Medulla oblongata (tissue), 1 donor: ENCODE data around the gene HECTD2.
"Not testable (repeated sequence)": the region's sequence is repeated elsewhere in the genome, so short reads cannot be mapped to it uniquely, and the experiment has no call there.

ENCODE experiments used
- DNase-seq: peaks from one replicate; pipeline ENCODE4 v3.0.0-alpha.2; 2015; ENCODE audit errors: extremely low spot score

HECTD2 gene

DNA sequence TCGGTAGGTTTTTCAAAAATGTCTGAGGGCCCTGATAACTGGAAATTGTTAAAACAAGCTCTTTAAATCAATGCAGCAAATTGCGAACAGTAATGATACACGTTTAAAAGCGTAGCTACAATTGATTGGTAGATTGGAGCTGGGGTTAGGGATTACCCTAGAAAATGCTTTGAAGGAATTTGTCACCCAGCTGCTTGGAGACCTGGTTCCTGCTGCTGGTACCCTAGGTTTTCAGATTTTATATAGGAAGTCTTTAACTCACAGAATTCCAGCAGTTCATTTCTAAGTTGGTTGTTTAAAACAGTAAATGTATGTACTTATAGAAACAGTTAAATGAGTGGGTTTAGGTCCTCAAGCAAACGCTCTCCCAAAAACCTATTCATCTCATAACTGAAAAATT lies 1.5 kb downstream of the HECTD2 start:
- DNase-seq, result no peak

GRCh38 chr10:91412354-91413087 lies 2.4 kb downstream of the HECTD2 start:
- DNase-seq, result no peak

- no peak for DNase-seq
Observed at GRCh38 chr10:91415816-91416215, 5.7 kb downstream of the HECTD2 start.

- DNase-seq, result no peak
Observed at GRCh38 chr10:91416339-91416855, 6.3 kb downstream of the HECTD2 start.

- DNase-seq, result peak; percentile 53
Observed at GRCh38 chr10:91418416-91418815, 8.3 kb downstream of the HECTD2 start.

GRCh38 chr10:91420868-91421267 lies 10.7 kb downstream of the HECTD2 start:
- no peak for DNase-seq

GRCh38 chr10:91422915-91423314 lies 12.8 kb downstream of the HECTD2 start:
- DNase-seq, result no peak

DNA sequence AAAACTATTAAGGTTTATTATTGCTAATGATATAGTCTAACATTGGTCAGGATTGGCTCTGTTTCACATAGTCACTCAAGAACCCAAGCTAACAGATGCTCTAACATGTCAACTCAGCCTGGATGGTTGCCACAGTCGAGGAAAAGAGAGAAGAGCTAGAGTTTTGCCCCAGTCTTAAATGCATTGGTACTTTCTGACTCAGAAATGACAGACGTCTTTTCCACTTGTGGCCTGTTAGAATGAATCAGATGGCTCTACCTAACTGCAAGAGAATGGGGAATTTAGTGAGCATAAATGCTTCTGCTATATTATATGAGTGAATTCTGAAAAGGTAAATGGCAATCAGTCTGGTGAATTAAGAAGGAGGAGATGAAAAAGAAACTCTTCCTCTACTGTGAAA lies 13.9 kb downstream of the HECTD2 start:
- DNase-seq, result no peak

- no peak for DNase-seq
Observed at GRCh38 chr10:91432175-91432574, 22.0 kb downstream of the HECTD2 start.

- DNase-seq, result no peak
Observed at GRCh38 chr10:91433620-91434019, 23.5 kb downstream of the HECTD2 start.

DNA sequence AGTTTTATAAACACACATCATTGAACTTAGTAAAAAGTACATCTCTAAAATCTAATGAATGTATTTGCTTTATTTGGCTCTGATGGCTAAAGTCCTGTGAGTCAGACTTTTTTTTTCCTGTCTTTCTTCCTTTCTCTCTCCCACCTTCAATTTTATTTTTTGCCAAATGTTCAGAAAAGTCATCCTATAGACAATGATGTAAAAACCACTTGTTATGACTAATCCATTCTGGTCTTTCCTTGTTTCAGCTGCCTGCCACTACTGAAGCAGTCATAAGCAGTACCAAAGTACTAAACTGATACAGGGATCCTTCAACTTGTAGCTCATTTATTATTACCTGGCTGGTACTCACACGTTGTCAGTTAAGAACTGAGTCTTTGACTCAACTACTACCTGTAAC lies 23.9 kb downstream of the HECTD2 start:
- no peak for DNase-seq

DNA sequence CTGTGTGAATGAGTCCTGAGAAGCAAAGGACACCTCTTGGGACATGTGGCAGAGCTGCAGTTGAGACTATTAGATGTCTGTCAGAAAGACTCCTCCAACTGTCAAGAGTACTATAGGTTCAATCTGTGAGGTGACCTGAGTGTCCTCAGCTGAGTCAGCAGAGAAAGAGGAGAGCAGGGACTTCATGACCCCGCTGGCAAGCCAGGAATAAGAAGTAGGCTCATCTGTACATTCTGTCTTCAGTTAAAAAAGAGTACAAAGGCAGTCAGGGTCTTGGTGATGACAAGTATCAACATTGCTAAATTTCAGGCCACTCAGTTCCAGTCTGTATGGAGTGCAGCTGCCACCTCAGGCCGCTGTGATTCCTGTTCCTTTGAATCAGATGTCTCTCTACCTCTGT lies 25.1 kb downstream of the HECTD2 start:
- no peak for DNase-seq

- not testable (repeated sequence) for DNase-seq
Observed at GRCh38 chr10:91438228-91438627, 28.1 kb downstream of the HECTD2 start.

DNA sequence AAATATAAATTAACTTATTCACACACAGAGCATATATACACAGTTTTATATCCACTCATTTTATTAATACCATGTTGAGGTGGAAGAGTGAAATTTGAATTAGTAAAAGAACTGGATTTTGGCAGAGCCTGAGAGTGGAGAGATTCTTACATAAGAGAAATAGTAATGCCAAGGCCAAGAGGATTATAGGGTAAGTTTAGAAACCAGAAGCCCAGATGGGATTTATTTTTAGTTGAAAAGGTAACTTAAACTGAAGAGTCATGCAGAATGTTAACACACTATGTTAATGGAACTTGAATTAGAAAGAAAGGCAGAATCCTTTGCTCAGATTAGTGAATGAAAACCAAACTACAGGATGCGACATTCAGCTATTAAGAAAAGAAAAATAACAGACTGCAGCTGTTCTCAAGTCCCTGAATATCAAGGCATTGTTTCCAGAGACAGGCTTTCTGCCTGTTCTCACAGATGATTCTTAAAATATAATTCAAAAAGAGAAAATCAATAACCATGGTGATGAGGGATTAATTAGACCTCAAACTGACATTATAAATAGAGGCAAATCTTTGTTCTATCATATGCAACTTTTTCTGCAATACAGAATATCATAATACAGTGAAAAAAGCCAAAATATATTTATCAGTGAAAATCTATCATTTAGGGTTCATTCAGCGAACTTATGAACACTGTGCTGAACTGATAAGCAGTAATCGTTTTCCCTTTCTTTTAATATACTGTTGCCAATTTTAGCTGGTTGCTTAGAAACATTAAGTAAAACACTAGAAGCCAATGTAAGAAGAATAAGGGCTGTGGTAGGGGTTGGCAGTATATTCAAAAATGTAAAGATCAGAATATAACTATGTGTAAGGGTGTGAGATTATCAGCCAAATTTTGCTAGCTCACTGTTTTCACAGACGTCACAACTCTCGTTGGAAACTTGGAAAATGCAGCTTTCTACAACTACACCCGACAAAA lies 34.4 kb downstream of the HECTD2 start:
- DNase-seq, result no peak

- no peak for DNase-seq
Observed at GRCh38 chr10:91452063-91452462, 41.9 kb downstream of the HECTD2 start.

DNA sequence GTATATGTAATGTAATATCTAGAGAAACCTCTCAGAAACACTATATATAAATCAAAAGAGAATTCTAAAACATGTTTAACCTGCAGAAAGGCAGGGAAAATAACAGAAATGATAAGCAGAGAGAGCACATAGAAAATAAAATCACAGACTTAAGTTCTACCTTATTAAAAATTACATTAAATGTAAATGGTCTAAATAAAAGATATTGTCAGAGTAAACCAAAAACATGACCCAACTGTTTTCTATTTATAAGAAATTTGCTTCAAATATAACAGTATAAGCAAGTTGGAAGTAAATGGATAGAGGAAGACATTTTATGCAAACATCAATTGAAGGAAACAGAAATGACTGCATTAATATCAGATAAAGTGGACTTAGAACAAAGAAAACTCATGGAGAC lies 43.4 kb downstream of the HECTD2 start:
- DNase-seq, result no peak

- not testable (repeated sequence) for DNase-seq
Observed at GRCh38 chr10:91455135-91455534, 45.0 kb downstream of the HECTD2 start.

DNA sequence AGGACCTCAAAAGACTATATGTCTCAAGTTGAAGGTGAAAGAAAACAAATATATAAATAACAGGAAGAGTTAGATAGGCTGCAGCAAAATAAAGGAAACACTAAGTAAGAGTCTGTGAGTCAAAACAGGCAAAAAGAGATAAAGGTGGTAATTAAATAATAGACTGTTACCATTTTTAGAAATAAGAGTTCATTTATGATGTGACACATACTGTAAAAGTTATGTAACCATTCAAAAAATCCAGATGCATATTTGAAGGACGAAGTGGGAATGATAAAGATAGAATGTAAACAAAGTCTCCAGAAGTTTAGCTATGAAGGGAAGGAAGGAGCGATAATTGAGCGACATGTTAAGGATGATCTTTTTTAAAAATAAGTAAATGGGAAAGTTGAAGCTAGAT lies 50.5 kb downstream of the HECTD2 start:
- DNase-seq, result no peak

GRCh38 chr10:91462423-91462822 lies 52.3 kb downstream of the HECTD2 start:
- no peak for DNase-seq

DNA sequence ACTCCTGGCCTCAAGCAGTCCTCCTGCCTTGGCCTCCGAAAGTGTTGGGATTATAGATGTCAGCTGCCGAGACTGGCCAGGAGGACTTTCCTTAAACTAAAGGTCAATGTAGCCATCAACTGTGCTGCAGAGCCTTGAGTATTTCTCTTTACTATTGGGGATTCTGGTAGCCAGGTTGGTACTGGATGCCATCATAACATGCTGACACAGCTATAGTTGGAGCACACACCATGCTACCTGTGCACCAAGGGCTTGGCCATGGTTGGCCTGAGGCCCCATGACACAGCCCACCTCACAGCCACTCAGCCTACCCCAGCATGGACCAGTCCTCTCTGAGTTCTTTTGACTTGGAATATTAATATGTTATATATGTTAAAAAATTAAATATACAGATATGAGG lies 54.4 kb downstream of the HECTD2 start:
- no peak for DNase-seq

GRCh38 chr10:91465261-91465660 lies 55.1 kb downstream of the HECTD2 start:
- DNase-seq, result no peak

DNA sequence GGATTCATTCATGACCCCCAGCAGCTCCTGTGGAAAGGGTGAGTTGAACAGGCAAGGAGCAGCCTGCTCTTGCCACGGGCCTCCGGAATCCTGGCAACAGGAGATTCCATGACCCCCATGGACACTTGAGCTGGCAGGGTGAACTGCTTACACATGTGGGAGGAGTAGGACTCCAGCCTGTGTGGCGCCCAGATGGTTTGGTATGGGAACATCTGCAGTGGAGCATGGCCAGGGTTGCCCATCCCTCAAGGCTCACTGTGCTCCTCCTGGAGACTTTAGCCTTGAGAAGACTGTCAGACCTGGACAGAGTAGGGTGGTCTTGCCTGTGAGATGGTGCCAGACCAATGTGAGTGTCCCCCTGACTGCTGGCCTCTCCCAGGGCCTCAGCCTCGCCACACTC lies 57.0 kb downstream of the HECTD2 start:
- DNase-seq, result no peak

- DNase-seq, result no peak
Observed at GRCh38 chr10:91471602-91472001, 61.5 kb downstream of the HECTD2 start.
